Aorta (tissue), 5 donors: ENCODE measurements around the gene PTPRU. TPM values are rescaled to one million over a fixed set of nuclear protein-coding genes. Genes with fewer than 3 reads are reported as not detected.

ENCODE experiments used
- ATAC-seq: fragments of 200-7000 bp; cut with Tn5 transposase; one replicate; pipeline ENCODE4 v1.9.1; 2022; ENCODE audit warnings: moderate library complexity; ENCODE audit not compliant: low FRiP score
- DNase-seq, 2 donors: peaks; one replicate each; pipeline ENCODE4 v3.0.0-alpha.2; 2020
- H3K27ac ChIP-seq, 2 donors: one replicate each; pipeline ENCODE4 v1.5.1; 2013; ENCODE audit warnings: low read length in 2 of 2, mild to moderate bottlenecking in 2 of 2, moderate library complexity in 2 of 2, control low read depth in 1 of 2, inconsistent platforms in 1 of 2, low read depth in 1 of 2
- H3K27me3 ChIP-seq, 2 donors: one replicate each; pipeline ENCODE4 v1.6.1; 2013; ENCODE audit warnings: control low read depth in 1 of 2, low read length in 1 of 2, mild to moderate bottlenecking in 1 of 2, moderate library complexity in 1 of 2; ENCODE audit not compliant: insufficient read depth in 2 of 2, control insufficient read depth in 1 of 2
- H3K36me3 ChIP-seq, 2 donors: one replicate each; pipeline ENCODE4 v1.6.1; 2013; ENCODE audit warnings: control low read depth in 1 of 2, low read length in 1 of 2, mild to moderate bottlenecking in 1 of 2; ENCODE audit not compliant: insufficient read depth in 2 of 2, control insufficient read depth in 1 of 2
- H3K4me1 ChIP-seq, 2 donors: one replicate each; pipeline ENCODE4 v1.6.1; 2013; ENCODE audit warnings: low read length in 2 of 2, control low read depth in 1 of 2, mild to moderate bottlenecking in 1 of 2, moderate library complexity in 1 of 2; ENCODE audit not compliant: insufficient read depth in 2 of 2, control insufficient read depth in 1 of 2
- H3K4me3 ChIP-seq, 2 donors: one replicate each; pipeline ENCODE4 v1.5.1; 2013; ENCODE audit warnings: low read length in 2 of 2, control low read depth in 1 of 2, mild to moderate bottlenecking in 1 of 2
- H3K9me3 ChIP-seq: one replicate; pipeline ENCODE4 v1.6.1; 2013; ENCODE audit warnings: mild to moderate bottlenecking, low read length; ENCODE audit not compliant: control insufficient read depth
- WGBS, 2 donors: extraction: QIAGEN DNeasy Blood & Tissue Kit; methylation state at CpG; one replicate each; pipeline ENCODE4 v1.1.7; 2013; 5-methylcytosine and 5-hydroxymethylcytosine counted together
- intact Hi-C, 2 donors: fragments of 100-400 bp; cut with DNase I; formaldehyde crosslinking; loops; one replicate each; pipeline versions ENCODE4 v1.14.2 to v1.15.0; 2022
- polyA plus RNA-seq, 2 donors: library from polyadenylated mRNA; stranded (reverse); fragments of 200-250 nt; gene quantifications; one replicate each; pipeline ENCODE4 v1.2.3, GENCODE V29; 2013
- total RNA-seq, 2 donors: library from RNA; stranded (reverse); fragmentation: NEBNext Ultra II Directional; extraction: Animal tissue kit (Norgen Biotek cat#: 25700); gene quantifications; one replicate each; pipeline ENCODE4 v1.2.1, GENCODE V29; 2021
- donor health status: healthy with polysubstance abuse.
- donor health status: Bipolar disorder and iron deficiency.
- donor health status: DM: no; HTN: no; CAD: no.
- donor health status: DM: no; HTN: no; CAD: no.
- donor health status: DM: yes; HTN: yes; CAD: no.

The PTPRU gene
- total and polyA plus RNA-seq, 4 donors: 8.1 to 35.3 (median 13.2) TPM

GRCh38 chr1:29338908-29339575 is 102.7 kb downstream of the PTPRU start:
- ATAC-seq: no peak
- Histone ChIP-seq H3K4me3 (no peak overlapping the region), H3K9me3 (no peaks in the 10 kb centered on the region), H3K36me3 (no peaks in the 10 kb centered on the region), H3K27me3 (no peaks in the 10 kb centered on the region), H3K27ac (no peak overlapping the region), H3K4me1 (no peaks in the 10 kb centered on the region)
- intact Hi-C loops: no loop called here
- 36 to 42% methylated on average over 3 of the region's 3 CpGs for WGBS, 2 donors
- DNase-seq: no peak

- Histone ChIP-seq H3K4me3 (no peak overlapping the region), H3K36me3 (no peaks in the 10 kb centered on the region), H3K4me1 (no peaks in the 10 kb centered on the region), H3K27ac (no peak overlapping the region), H3K27me3 (no peaks in the 10 kb centered on the region), H3K9me3 (no peaks in the 10 kb centered on the region)
- no peak for ATAC-seq
- WGBS, 2 donors: 61 to 63% methylated on average over 4 of the region's 4 CpGs
- intact Hi-C loops: no loop called here
- DNase-seq: no peak
These were observed 105.6 kb downstream of the PTPRU start for GRCh38 chr1:29341936-29342335.

- ATAC-seq: no peak
These were observed 106.0 kb downstream of the PTPRU start for GRCh38 chr1:29342351-29342750.

GRCh38 chr1:29342983-29343382 is 106.7 kb downstream of the PTPRU start:
- Histone ChIP-seq H3K9me3 (no peaks in the 10 kb centered on the region), H3K36me3 (no peaks in the 10 kb centered on the region), H3K27ac (no peak overlapping the region), H3K4me3 (no peak overlapping the region), H3K4me1 (no peaks in the 10 kb centered on the region), H3K27me3 (no peaks in the 10 kb centered on the region)
- intact Hi-C loops: no loop called here
- WGBS, 2 donors: 56 to 65% methylated on average over 2 of the region's 2 CpGs
- ATAC-seq (no peak), DNase-seq (no peak)

More at GRCh38 chr1:29342351-29342750, 106.0 kb downstream of the PTPRU start:
- Histone ChIP-seq H3K27ac (no peak overlapping the region), H3K4me3 (no peak overlapping the region), H3K27me3 (no peaks in the 10 kb centered on the region), H3K4me1 (no peaks in the 10 kb centered on the region), H3K9me3 (no peaks in the 10 kb centered on the region), H3K36me3 (no peaks in the 10 kb centered on the region)
- DNase-seq: no peak
- 51% methylated on average over 7 of the region's 7 CpGs for WGBS, 2 donors
- intact Hi-C loops: no loop called here

GRCh38 chr1:29343476-29343875 is 107.2 kb downstream of the PTPRU start:
- Histone ChIP-seq H3K27me3 (no peaks in the 10 kb centered on the region), H3K4me3 (no peak overlapping the region), H3K9me3 (no peaks in the 10 kb centered on the region), H3K4me1 (no peaks in the 10 kb centered on the region), H3K36me3 (no peaks in the 10 kb centered on the region), H3K27ac (no peak overlapping the region)
- ATAC-seq (no peak), DNase-seq (no peak)
- WGBS, 2 donors: 64 to 69% methylated on average over 4 of the region's 4 CpGs
- intact Hi-C loops: no loop called here

- Histone ChIP-seq H3K4me1 (no peaks in the 10 kb centered on the region), H3K27me3 (no peaks in the 10 kb centered on the region), H3K36me3 (no peaks in the 10 kb centered on the region), H3K9me3 (no peaks in the 10 kb centered on the region), H3K27ac (no peak overlapping the region), H3K4me3 (no peak overlapping the region)
- intact Hi-C loops: no loop called here
- ATAC-seq (no peak), DNase-seq (no peak)
- 53 to 55% methylated on average over 10 of the region's 10 CpGs for WGBS, 2 donors
These were observed 107.6 kb downstream of the PTPRU start for GRCh38 chr1:29343908-29344307.

GRCh38 chr1:29344336-29344735 is 108.0 kb downstream of the PTPRU start:
- 37 to 42% methylated on average over 9 of the region's 9 CpGs for WGBS, 2 donors
- no peaks in the 10 kb centered on the region for H3K9me3 ChIP-seq
- H3K36me3 ChIP-seq: no peaks in the 10 kb centered on the region
- no peaks in the 10 kb centered on the region for H3K27me3 ChIP-seq
- DNase-seq: no peak
- H3K27ac ChIP-seq: no peak overlapping the region
- no peak for ATAC-seq
- intact Hi-C loops: no loop called here
- H3K4me3 ChIP-seq: no peak overlapping the region
- H3K4me1 ChIP-seq: no peaks in the 10 kb centered on the region

- no peaks in the 10 kb centered on the region for H3K4me1 ChIP-seq
- H3K27me3 ChIP-seq: no peaks in the 10 kb centered on the region
- no peaks in the 10 kb centered on the region for H3K36me3 ChIP-seq
- DNase-seq (no peak), ATAC-seq (no peak)
- H3K27ac ChIP-seq: no peak overlapping the region
- intact Hi-C loops: no loop called here
- 83 to 86% methylated on average over 2 of the region's 2 CpGs for WGBS, 2 donors
- peaks cover 1% of the 10 kb centered on the region for H3K9me3 ChIP-seq
- H3K4me3 ChIP-seq: no peak overlapping the region
These were observed 110.3 kb downstream of the PTPRU start for GRCh38 chr1:29346576-29346975.

- H3K4me3 ChIP-seq: no peak overlapping the region
- intact Hi-C loops: no loop called here
- ATAC-seq (no peak), DNase-seq (no peak)
- 81 to 86% methylated on average over 23 of the region's 23 CpGs for WGBS, 2 donors
- no peak overlapping the region for H3K27ac ChIP-seq
- peaks cover 4% of the 10 kb centered on the region for H3K9me3 ChIP-seq
- H3K27me3 ChIP-seq: no peaks in the 10 kb centered on the region
- no peaks in the 10 kb centered on the region for H3K4me1 ChIP-seq
- no peaks in the 10 kb centered on the region for H3K36me3 ChIP-seq
These were observed 113.7 kb downstream of the PTPRU start for GRCh38 chr1:29349871-29350491.
